Left lung (tissue), 10 donors: Measurements from ENCODE around the gene ARHGAP10. TPM values are rescaled to one million over a fixed set of nuclear protein-coding genes. Genes with fewer than 3 reads are reported as not detected.

Experiments
- ATAC-seq: fragments of 200-7000 bp; cut with Tn5 transposase; one replicate; pipeline ENCODE4 v1.9.1; 2020; ENCODE audit warnings: moderate library complexity
- DNase-seq, 4 donors: peaks; one replicate each; pipeline ENCODE4 v3.0.0-alpha.2; 2013 to 2020
- H3K27ac ChIP-seq, 2 donors: fragments of 200-600 bp; sonication (generic) in 1 of 2; one replicate each; pipeline versions ENCODE4 v1.5.0 to v1.8.0; 2020 to 2021
- H3K27me3 ChIP-seq, 2 donors: fragments of 200-600 bp; sonication (generic) in 1 of 2; one replicate each; pipeline versions ENCODE4 v1.5.0 to v1.8.0; 2020 to 2021
- H3K36me3 ChIP-seq, 2 donors: fragments of 200-600 bp; sonication (generic) in 1 of 2; one replicate each; pipeline versions ENCODE4 v1.5.0 to v1.8.0; 2020 to 2021
- H3K4me1 ChIP-seq, 2 donors: fragments of 200-600 bp; one replicate each; pipeline ENCODE4 v1.8.0; 2021
- H3K4me3 ChIP-seq, 2 donors: fragments of 200-600 bp; sonication (generic) in 1 of 2; one replicate each; pipeline versions ENCODE4 v1.5.0 to v1.8.0; 2020 to 2021; ENCODE audit warnings: mild to moderate bottlenecking in 1 of 2
- H3K9me3 ChIP-seq, 2 donors: fragments of 200-600 bp; sonication (generic) in 1 of 2; one replicate each; pipeline versions ENCODE4 v1.5.0 to v1.8.0; 2020 to 2021
- CTCF ChIP-seq, 2 donors: fragments of 200-600 bp; sonication (generic) in 1 of 2; IDR thresholded peaks; one replicate each; pipeline versions ENCODE4 v1.5.0 to v1.8.0; 2021; ENCODE audit warnings: antibody characterized with exemption in 2 of 2
- intact Hi-C, 2 donors: fragments of 100-400 bp; cut with DNase I; formaldehyde crosslinking; loops; one replicate each; pipeline versions ENCODE4 v1.11.2 to v1.14.2; 2022
- polyA plus RNA-seq, 6 donors: library from polyadenylated mRNA; unstranded; fragments of 120-200 nt; gene quantifications; one replicate each; pipeline ENCODE4 v1.2.1, GENCODE V29; 2013; ENCODE audit not compliant: insufficient read length in 6 of 6
- total RNA-seq, 2 donors: library from RNA; stranded (reverse); fragmentation: NEBNext Ultra II Directional; extraction: Animal tissue kit (Norgen Biotek cat#: 25700); gene quantifications; one replicate each; pipeline ENCODE4 v1.2.1, GENCODE V29; 2021
- donor health status: DM: no; HTN: yes; CAD: no.
- donor health status: DM: no; HTN: no; CAD: no.

The ARHGAP10 gene
- total and polyA plus RNA-seq, 8 donors = 11.6 to 25.4 (median 14.2) TPM

GRCh38 chr4:147984778-147985138, 252.9 kb downstream of the ARHGAP10 start:
- ATAC-seq (no peak), DNase-seq (no peak)
- TF ChIP-seq CTCF (IDR thresholded peaks at IDR 0.05) = no peak
- intact Hi-C loops = no loop called here
- Histone ChIP-seq H3K27me3 (no peaks in the 10 kb centered on the region), H3K4me3 (no peak overlapping the region), H3K36me3 (no peaks in the 10 kb centered on the region), H3K9me3 (no peaks in the 10 kb centered on the region), H3K27ac (no peak overlapping the region), H3K4me1 (no peaks in the 10 kb centered on the region)

- intact Hi-C loops = no loop called here
- DNase-seq (no peak), ATAC-seq (no peak)
- H3K36me3 ChIP-seq = no peaks in the 10 kb centered on the region
- H3K27me3 ChIP-seq = no peaks in the 10 kb centered on the region
- no peak for TF ChIP-seq CTCF (IDR thresholded peaks at IDR 0.05)
- H3K4me3 ChIP-seq = no peak overlapping the region
- no peaks in the 10 kb centered on the region for H3K4me1 ChIP-seq
- H3K27ac ChIP-seq = no peak overlapping the region
- H3K9me3 ChIP-seq = no peaks in the 10 kb centered on the region
Observed at GRCh38 chr4:147985376-147985775, 253.5 kb downstream of the ARHGAP10 start.

- no peak for DNase-seq
- no peaks in the 10 kb centered on the region for H3K27me3 ChIP-seq
- TF ChIP-seq CTCF (IDR thresholded peaks at IDR 0.05) = no peak
- no peaks in the 10 kb centered on the region for H3K9me3 ChIP-seq
- H3K4me1 ChIP-seq = no peaks in the 10 kb centered on the region
- no peak for ATAC-seq
- H3K27ac ChIP-seq = no peak overlapping the region
- no peaks in the 10 kb centered on the region for H3K36me3 ChIP-seq
- intact Hi-C loops = no loop called here
- no peak overlapping the region for H3K4me3 ChIP-seq
Observed at GRCh38 chr4:147987252-147987651, 255.4 kb downstream of the ARHGAP10 start.

GRCh38 chr4:147991543-147992283, 259.8 kb downstream of the ARHGAP10 start:
- no peaks in the 10 kb centered on the region for H3K36me3 ChIP-seq
- ATAC-seq (no peak), DNase-seq (no peak)
- H3K27me3 ChIP-seq = no peaks in the 10 kb centered on the region
- intact Hi-C loops = no loop called here
- no peaks in the 10 kb centered on the region for H3K9me3 ChIP-seq
- no peak for TF ChIP-seq CTCF (IDR thresholded peaks at IDR 0.05)
- no peaks in the 10 kb centered on the region for H3K4me1 ChIP-seq
- H3K27ac ChIP-seq = no peak overlapping the region
- H3K4me3 ChIP-seq = no peak overlapping the region

GRCh38 chr4:147994076-147994475, 262.2 kb downstream of the ARHGAP10 start:
- H3K9me3 ChIP-seq = no peaks in the 10 kb centered on the region
- intact Hi-C loops = no loop called here
- no peak overlapping the region for H3K4me3 ChIP-seq
- no peaks in the 10 kb centered on the region for H3K27me3 ChIP-seq
- no peak overlapping the region for H3K27ac ChIP-seq
- no peaks in the 10 kb centered on the region for H3K4me1 ChIP-seq
- DNase-seq (no peak), ATAC-seq (no peak)
- H3K36me3 ChIP-seq = peaks cover 0 to under 1% of the 10 kb centered on the region in 2 donors
- no peak for TF ChIP-seq CTCF (IDR thresholded peaks at IDR 0.05)
